ENCODE measurements around the gene MAPK9. TPM values are rescaled to one million over a fixed set of nuclear protein-coding genes. Genes with fewer than 3 reads are reported as not detected.

Gene MAPK9
- polyA plus RNA-seq, 3 donors: 9.7 to 19.6 (median 16.2) TPM

GRCh38 chr5:180213256-180213600, 78.7 kb downstream of the MAPK9 start:
- peaks cover 11 to 23% of the 10 kb centered on the region in 2 donors for H3K9me3 ChIP-seq (replicated peaks in 1 of 2; ENCODE audit: control insufficient read depth in 1 of 2, insufficient read depth in 1 of 2, low read length in 2 of 2)

DNA sequence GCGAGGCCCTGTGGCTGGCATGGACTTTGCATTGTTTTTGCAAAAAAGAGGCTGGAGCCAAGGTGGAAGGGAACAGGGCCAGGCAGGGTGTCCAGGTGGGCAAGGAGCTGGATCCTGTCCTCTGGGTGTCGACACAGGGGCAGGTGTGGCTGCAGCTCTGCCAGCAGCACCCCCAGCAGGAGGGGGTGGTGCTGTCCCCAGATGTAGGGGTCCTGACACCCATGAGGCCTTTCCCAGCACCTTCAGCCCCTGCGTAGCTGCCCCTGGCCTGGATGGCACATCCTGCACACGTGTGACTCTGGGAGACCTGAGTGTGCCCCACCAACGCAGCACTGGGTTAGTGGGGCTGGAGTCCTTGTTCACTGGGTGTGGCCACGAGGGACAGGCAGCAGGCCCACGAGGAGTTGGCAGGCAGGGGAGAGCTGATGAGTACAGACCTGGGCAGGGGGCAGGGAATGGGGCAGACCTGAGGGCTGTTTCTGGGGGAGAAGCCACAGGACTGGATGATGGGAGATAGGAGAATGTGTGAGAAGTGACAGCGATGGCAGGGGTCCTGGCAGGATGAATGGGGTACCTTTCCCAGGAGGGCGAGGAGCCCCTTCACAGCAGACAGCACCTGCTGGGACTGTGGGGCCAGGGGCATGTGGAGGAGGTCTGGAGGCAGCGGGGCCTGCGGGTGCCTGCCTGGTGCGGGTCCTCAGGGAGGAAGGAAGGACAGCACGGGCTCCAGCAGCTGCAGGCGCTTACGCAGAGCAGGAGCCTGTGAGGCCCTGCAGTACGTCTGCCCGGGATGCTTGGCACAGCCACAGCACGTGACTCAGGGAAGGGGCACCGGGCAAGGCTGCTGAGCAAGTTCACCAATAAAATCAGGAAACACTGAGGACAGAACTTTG, 79.3 kb downstream of the MAPK9 start:
- no peak overlapping the region for H2AFZ ChIP-seq (ENCODE audit: insufficient read depth, low read depth, low read length, poor library complexity, severe bottlenecking)
- Mint-ChIP-seq H3K9me3 (peaks cover 6 to 37% (median 27%) of the 10 kb centered on the region in 7 donors), H3K27me3 (ENCODE audit: low read depth in 3 of 3) (peaks cover 19 to 44% (median 27%) of the 10 kb centered on the region in 3 donors), H3K36me3 (peaks cover 5 to 7% of the 10 kb centered on the region in 2 donors), H3K4me3 (peak overlapping the region in 1 of 2 donors; percentile 57), H3K4me1 (peaks cover 8% of the 10 kb centered on the region), H3K27ac (peak overlapping the region in 1 of 7 donors; percentile 13)
- H3K4me3 ChIP-seq (replicated peaks in 1 of 3; ENCODE audit: low read depth in 2 of 3, low read length in 3 of 3): no peak overlapping the region
- H3K36me3 ChIP-seq (replicated peaks in 1 of 2; ENCODE audit: control insufficient read depth in 1 of 2, insufficient read depth in 2 of 2, low read length in 2 of 2): no peaks in the 10 kb centered on the region
- peaks cover 5 to 10% of the 10 kb centered on the region in 2 donors for H3K4me1 ChIP-seq (ENCODE audit: control insufficient read depth in 1 of 2, insufficient read depth in 2 of 2, low read length in 2 of 2)
- DNase-seq: no peak
- intact Hi-C loops (cut with micrococcal nuclease): loop anchor here in 1 of 2 donors (5.0 kb wide), 1 partner anchor 85 kb away; no protein-coding TSS in a partner anchor
- H4K20me1 ChIP-seq (ENCODE audit: insufficient read depth, low read length): no peaks in the 10 kb centered on the region
- TF ChIP-seq, protein P1, sequence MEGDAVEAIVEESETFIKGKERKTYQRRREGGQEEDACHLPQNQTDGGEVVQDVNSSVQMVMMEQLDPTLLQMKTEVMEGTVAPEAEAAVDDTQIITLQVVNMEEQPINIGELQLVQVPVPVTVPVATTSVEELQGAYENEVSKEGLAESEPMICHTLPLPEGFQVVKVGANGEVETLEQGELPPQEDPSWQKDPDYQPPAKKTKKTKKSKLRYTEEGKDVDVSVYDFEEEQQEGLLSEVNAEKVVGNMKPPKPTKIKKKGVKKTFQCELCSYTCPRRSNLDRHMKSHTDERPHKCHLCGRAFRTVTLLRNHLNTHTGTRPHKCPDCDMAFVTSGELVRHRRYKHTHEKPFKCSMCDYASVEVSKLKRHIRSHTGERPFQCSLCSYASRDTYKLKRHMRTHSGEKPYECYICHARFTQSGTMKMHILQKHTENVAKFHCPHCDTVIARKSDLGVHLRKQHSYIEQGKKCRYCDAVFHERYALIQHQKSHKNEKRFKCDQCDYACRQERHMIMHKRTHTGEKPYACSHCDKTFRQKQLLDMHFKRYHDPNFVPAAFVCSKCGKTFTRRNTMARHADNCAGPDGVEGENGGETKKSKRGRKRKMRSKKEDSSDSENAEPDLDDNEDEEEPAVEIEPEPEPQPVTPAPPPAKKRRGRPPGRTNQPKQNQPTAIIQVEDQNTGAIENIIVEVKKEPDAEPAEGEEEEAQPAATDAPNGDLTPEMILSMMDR (IDR thresholded peaks at IDR 0.05): no peak
- 37% methylated on average over 19 of the region's 19 CpGs for WGBS (ENCODE audit: insufficient coverage)
- no peaks in the 10 kb centered on the region for H3K79me2 ChIP-seq (ENCODE audit: insufficient read depth, low read length)
- peaks cover 5 to 18% of the 10 kb centered on the region in 2 donors for H3K27me3 ChIP-seq (ENCODE audit: control insufficient read depth in 2 of 2, insufficient read depth in 2 of 2, low read length in 2 of 2)
- no peak overlapping the region for H3K9ac ChIP-seq (ENCODE audit: insufficient read depth, low read length, poor library complexity, severe bottlenecking)
- H3K27ac ChIP-seq (ENCODE audit: low read depth in 1 of 2, low read length in 2 of 2): no peak overlapping the region
- H3K4me2 ChIP-seq (replicated peaks; ENCODE audit: extremely low read depth, low read length, poor library complexity, severe bottlenecking): no peak overlapping the region
- H3K9me3 ChIP-seq (replicated peaks in 1 of 2; ENCODE audit: control insufficient read depth in 1 of 2, insufficient read depth in 1 of 2, low read length in 2 of 2): peaks cover 11 to 23% of the 10 kb centered on the region in 2 donors

More at GRCh38 chr5:180213256-180213600, 78.7 kb downstream of the MAPK9 start:
- H3K79me2 ChIP-seq (ENCODE audit: insufficient read depth, low read length): no peaks in the 10 kb centered on the region
- no peak overlapping the region for H3K9ac ChIP-seq (ENCODE audit: insufficient read depth, low read length, poor library complexity, severe bottlenecking)
- WGBS (ENCODE audit: insufficient coverage): 0% methylated on average over 4 of the region's 4 CpGs
- Mint-ChIP-seq H3K27me3 (ENCODE audit: low read depth in 3 of 3) (peaks cover 12 to 38% (median 22%) of the 10 kb centered on the region in 3 donors), H3K27ac (no peak overlapping the region), H3K4me1 (peaks cover 6% of the 10 kb centered on the region), H3K4me3 (no peak overlapping the region), H3K36me3 (peaks cover 3% of the 10 kb centered on the region in 2 donors), H3K9me3 (peaks cover 6 to 39% (median 27%) of the 10 kb centered on the region in 7 donors)
- H4K20me1 ChIP-seq (ENCODE audit: insufficient read depth, low read length): no peaks in the 10 kb centered on the region
- TF ChIP-seq, protein P1 (IDR thresholded peaks at IDR 0.05): no peak
- no peak for DNase-seq
- intact Hi-C loops (cut with micrococcal nuclease): loop anchor here in 1 of 2 donors (5.0 kb wide), 1 partner anchor 86 kb away; no protein-coding TSS in a partner anchor
- H3K27me3 ChIP-seq (ENCODE audit: control insufficient read depth in 2 of 2, insufficient read depth in 2 of 2, low read length in 2 of 2): peaks cover 4 to 12% of the 10 kb centered on the region in 2 donors
- no peak overlapping the region for H3K4me2 ChIP-seq (replicated peaks; ENCODE audit: extremely low read depth, low read length, poor library complexity, severe bottlenecking)
- H3K4me1 ChIP-seq (ENCODE audit: control insufficient read depth in 1 of 2, insufficient read depth in 2 of 2, low read length in 2 of 2): peaks cover 4 to 10% of the 10 kb centered on the region in 2 donors
- no peaks in the 10 kb centered on the region for H3K36me3 ChIP-seq (replicated peaks in 1 of 2; ENCODE audit: control insufficient read depth in 1 of 2, insufficient read depth in 2 of 2, low read length in 2 of 2)
- no peak overlapping the region for H2AFZ ChIP-seq (ENCODE audit: insufficient read depth, low read depth, low read length, poor library complexity, severe bottlenecking)
- no peak overlapping the region for H3K4me3 ChIP-seq (replicated peaks in 1 of 3; ENCODE audit: low read depth in 2 of 3, low read length in 3 of 3)
- no peak overlapping the region for H3K27ac ChIP-seq (ENCODE audit: low read depth in 1 of 2, low read length in 2 of 2)

All from CD14-positive monocyte (primary cell).